Urothelium cell line (cell line): ENCODE measurements around the gene AJUBA.
"Not testable (repeated sequence)": the region's sequence is repeated elsewhere in the genome, so short reads cannot be mapped to it uniquely, and the experiment has no call there.

Source experiments
- DNase-seq: peaks from one replicate; pipeline ENCODE4 v3.0.0; 2011; ENCODE audit warnings: low spot score, mixed read lengths
- FAIRE-seq: peaks from 2 replicates; lab custom pipeline; 2011; peaks lifted over from hg19 to GRCh38; lab: Jason Lieb, UNC

AJUBA gene

DNA sequence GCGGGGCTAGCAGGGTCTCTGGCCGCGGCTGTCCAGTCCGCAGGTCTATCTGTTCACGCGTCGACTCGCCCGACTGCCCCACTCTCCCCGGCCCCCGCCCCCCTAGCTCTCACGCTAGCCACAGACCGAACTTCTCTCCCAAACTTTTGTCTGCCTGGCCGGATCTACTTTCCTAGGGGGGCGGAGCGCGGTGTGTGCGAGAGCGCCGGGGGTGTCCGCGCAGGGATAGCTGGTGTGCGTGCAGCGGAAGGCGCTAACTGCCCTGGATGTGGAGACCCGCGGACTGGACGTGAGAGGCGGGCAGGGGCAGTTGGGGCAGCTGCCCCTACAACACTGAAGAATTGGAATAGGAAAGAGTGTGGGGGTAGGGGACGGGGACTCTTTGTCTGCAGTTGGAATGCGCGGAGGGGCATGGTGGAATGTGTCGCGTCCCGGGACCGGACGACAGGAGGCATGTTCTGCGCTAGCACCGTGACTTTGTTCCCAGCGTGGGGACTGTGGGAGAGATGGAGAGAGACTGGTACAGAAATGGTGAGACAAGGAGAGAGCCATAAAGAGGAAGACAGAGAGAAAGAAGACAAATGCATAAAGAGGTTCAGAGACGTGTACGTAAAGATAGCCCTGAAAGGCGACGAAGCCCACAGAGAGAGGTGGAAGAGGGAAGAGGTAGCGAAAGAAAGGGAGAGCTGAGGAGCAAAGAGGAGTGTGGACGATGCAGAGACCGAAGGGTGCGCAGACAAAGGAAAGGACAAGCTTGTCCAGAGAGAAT lies at the start of gene AJUBA:
Gene AJUBA (minus strand): TSS at position 75 of the 769 bp plus-strand sequence. CDS start 285 bp downstream, outside the sequence.
- peak; percentile 46 for FAIRE-seq

DNA sequence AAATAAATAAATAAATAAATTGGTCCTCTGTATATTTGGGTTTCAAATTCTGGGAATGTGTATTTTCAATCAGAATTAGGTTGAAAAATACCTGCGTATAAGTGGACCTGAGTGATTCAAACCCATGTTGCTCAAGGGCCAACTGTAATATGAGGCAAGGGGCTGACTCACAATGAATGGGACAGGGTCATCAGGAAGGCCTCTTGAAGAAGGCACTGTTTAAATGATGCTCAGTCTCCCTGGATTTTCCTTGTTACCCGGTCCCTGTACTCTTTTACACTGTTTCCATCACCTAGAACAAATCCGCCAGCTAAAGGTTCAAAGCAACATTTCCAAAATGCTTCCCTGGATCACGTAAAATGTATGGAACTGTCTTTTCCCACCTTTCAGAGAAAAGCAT lies 48.6 kb upstream of the AJUBA start:
- no peak for FAIRE-seq
- DNase-seq = no peak

More for the DNA sequence above, at the start of gene AJUBA:
- peak; percentile 92 for DNase-seq

- DNase-seq = no peak
- FAIRE-seq = no peak
Observed at GRCh38 chr14:23028799-23029198, 46.4 kb upstream of the AJUBA start.

DNA sequence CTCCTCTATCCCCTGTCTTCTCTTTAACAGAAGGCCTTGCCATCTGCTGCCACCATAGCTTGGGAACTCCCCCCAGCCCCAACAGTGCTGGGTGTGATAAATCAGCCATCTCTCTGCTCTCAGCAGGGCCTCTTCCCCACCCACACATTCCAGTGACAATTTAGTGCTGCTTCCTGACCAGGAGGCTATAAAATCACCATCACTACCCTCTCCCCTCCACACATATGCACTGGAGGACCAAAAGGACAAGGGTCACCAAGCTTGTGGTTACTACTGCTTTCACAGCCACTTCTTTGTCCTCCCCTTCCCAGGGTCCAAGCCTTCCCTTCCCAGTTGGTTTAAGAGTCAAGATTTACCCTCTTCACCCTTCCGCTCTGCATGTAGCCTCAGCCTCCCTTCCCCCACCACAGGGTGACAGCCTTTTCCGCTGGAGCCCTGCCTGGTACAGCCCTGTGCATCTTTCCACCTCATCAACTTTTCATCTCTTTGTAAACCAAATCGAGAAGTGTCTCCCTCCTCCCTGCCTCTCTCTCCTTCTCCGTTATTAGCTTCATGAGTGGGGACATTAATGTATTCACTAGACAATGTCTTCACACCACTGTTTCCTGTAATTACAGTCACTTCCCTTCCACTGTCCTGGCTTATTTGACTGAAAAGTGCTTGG lies 42.9 kb upstream of the AJUBA start:
- FAIRE-seq = no peak

GRCh38 chr14:23024612-23025075 lies 42.3 kb upstream of the AJUBA start:
- DNase-seq (no peak), FAIRE-seq (no peak)

More for the DNA sequence above, 42.9 kb upstream of the AJUBA start:
- no peak for DNase-seq

DNA sequence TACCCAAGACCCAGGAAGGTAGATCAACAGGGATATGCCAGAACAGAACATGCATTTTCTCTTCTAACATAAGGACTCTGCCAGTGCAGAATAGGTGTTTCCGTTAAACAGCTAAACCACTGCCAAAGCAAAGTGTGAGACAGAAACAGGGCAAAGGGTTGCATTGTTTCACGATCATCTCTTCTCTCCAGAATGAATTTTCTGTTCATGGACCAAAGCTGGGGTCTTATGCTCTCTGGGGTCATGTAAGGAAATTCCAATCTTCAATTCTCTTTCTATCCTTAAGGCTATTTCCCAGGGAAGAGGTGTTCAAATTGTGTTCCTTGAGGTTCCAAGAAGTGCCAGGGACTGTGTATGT lies 41.4 kb upstream of the AJUBA start:
- FAIRE-seq = no peak
- DNase-seq = no peak

DNA sequence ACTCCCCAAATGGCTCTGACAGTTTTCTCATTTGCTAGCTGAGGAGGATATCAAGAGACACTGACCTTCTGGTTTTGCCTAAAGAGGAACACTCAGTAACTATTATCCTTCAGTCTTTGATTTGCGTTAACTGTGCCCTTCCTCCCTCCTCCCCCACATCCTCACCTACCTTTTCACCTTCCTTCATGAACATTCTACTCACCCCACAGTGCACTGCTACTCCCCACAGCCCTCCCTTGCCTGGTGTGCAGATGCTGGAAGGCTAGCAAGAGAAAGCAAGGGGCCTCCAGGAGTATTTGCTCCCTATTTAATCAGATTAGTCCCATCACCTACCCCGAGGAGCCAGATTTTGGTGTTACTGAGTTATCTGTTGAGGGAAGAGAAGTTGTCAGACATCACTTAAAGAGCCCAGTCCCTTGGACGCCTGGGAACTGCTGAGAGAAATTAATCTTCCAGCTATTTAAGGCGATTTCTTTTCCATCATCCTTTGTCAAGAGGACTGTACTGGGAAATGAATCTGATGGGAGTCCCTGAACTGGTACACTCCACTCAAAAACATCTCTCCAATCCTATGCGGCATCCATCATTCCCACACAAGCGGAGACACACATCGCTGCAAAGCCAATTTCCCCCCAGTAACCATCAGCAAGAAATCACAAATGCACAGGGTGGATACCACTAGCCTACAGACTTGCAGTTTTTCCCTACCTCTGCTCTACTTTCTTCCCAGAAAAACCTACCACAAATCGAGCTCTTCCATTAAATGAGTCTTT lies 40.9 kb upstream of the AJUBA start:
- FAIRE-seq (no peak), DNase-seq (no peak)

- FAIRE-seq = no peak
- no peak for DNase-seq
Observed at GRCh38 chr14:23021889-23022442, 39.6 kb upstream of the AJUBA start.

DNA sequence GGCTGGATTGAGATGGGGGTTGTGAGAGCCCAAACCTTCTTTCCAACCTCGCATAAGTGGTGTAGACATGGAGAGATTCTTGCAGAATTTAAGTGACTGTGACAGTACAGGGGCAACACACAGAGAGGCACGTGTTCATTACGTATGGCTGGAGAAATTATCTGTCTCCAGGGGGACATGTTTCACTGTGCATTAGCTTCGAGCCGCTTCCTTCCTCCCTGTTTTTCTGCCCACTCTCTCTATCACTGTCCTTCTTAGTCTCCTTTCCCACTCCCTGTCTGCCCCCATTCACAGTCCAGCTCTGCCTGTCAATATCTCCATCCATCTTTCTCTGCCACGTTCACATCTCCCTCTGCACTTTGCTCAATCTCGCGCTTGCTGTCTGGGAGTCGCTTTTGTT lies 39.1 kb upstream of the AJUBA start:
- no peak for FAIRE-seq
- no peak for DNase-seq

DNA sequence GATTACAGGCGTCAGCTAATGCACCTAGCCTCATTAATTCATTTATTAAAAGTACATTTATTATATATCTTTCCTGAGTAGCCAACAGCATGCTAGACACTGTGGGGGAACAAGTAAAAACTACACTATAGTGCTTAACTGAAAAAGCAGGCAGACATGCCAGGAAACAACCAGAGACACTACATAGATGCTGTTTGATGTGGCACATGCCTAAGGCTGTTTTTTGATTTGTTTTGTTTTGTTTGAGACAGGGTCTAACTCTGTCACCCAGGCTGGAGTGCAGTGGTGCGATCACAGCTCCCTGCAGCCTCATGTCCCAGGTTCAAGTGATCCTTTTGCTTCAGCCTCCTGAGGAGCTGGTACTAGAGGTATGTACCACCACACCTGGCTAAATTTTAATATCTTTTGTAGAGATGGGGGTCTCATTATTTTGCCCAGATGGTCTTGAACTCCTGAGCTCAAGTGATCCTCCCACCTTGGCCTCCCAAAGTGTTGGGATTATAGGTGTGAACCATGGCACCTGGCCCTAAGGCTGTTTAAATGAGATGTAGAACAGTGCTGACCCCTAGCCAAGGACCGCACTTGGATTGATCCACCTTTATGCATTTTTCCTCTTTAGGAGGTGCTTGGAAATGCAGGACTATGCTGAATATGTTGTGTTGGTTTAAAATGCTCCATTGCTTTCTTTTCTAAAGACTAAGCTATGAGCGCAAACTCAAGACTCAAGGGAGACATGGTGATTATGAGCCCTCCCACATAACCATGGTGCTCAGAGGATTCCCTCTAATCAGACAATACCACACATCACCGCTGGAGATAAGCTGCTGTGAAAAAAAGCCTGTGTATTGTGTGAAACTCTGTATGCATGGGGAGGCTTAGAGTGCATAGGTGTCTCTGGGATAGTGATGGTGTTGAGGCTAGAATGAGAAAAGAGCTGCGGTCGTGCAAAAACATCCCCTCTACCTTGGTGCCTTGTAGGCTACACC lies 38.1 kb upstream of the AJUBA start:
- FAIRE-seq = no peak

DNA sequence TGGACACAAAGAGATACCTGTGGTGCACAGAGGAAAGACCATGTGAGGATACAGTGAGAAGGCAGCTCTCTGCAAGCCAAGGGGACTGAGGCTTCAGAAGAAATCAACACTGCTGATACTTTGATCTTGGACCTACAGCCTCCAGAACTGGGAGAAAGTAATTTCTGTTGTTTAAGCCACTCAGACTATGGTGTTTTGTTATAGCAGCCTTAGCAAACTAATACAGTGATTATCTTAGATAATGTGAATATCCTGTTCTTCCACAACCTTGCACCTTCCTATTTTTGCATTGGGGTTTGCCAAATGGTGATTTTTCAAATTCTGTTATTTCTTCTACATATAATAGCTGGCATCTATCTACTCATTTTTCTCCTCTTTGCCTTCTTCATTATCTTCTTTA lies 35.8 kb upstream of the AJUBA start:
- FAIRE-seq = no peak
- no peak for DNase-seq

More for the DNA sequence above, 38.1 kb upstream of the AJUBA start:
- no peak for DNase-seq

GRCh38 chr14:23017091-23017490 lies 34.7 kb upstream of the AJUBA start:
- FAIRE-seq = no peak
- DNase-seq = no peak

DNA sequence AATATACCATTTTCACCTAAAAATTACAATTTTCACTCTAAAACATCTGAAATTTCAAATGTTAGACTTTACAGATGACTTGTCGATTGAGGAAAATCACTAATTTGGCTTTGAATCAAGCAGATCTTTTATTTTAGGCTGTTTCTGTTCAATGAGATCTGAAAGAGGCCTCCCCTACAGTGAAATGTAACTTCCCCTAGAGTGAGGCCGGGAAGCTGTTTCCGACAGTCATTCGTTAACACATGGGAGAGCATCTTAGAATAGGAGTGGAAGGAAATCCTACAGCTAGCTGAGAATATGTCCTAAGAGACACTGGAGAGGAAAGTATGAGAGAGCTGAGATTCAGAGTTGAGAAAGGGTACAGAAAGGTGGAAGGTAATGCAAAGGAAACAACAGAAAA lies 33.3 kb upstream of the AJUBA start:
- DNase-seq (no peak), FAIRE-seq (no peak)

DNA sequence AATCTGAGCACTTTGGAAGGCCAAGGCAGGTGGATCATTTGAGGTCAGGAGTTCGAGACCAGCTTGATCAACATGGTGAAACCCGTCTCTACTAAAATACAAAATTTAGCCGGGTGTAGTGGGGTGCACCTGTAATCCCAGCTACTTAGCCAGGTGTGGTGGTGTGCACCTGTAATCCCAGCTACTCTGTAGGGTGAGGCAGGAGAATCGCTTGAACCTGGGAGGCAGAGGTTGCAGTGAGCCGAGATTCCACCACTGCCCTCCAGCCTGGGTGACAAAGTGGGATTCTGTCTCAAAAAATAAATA lies 31.4 kb upstream of the AJUBA start:
- FAIRE-seq, DNase-seq: not testable (repeated sequence)

- DNase-seq (no peak), FAIRE-seq (no peak)
Observed at GRCh38 chr14:23013054-23013748, 30.9 kb upstream of the AJUBA start.

DNA sequence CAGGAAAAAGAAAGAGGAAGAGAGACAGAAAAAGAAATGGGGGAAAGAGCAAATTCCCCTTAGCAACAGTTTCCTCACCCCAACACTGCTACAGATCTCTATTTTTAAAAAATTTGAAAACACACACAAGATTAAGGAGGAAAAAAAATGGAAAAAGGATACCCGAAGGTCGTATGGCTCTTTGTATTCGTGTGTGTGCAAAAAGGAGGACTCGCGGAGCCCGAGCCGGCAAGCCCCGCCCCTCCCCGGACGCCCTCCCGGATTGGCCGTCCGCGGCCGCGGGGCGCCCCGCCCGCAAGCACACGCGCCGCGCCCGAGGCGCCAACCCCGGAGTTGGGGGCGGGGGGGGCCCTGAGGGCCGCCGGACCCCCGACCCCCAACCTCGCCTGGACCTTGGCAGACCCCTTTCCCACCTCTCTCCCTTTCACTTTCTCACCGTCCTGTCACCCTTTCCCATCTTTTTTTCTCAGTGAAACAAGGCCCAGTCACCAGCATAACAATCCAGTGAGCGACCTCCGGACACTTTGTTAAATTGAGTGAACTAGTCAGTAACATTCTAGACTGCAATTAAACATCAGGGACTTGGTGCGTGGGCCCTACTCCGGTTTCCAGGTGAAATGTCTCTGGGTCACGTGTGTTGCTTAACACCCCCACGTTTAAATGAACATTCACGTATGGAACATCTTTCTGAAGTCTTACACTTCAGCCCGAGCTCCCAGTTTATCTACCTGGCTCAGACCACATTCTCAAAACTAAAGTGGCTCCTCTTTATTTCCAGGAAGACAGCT lies 27.8 kb upstream of the AJUBA start, which contains the start of gene C14orf93:
Gene C14orf93 (minus strand): TSS at position 205 of the 788 bp plus-strand sequence. CDS start 11,120 bp downstream, outside the sequence.
- FAIRE-seq (no peak), DNase-seq (peak; percentile 92)

DNA sequence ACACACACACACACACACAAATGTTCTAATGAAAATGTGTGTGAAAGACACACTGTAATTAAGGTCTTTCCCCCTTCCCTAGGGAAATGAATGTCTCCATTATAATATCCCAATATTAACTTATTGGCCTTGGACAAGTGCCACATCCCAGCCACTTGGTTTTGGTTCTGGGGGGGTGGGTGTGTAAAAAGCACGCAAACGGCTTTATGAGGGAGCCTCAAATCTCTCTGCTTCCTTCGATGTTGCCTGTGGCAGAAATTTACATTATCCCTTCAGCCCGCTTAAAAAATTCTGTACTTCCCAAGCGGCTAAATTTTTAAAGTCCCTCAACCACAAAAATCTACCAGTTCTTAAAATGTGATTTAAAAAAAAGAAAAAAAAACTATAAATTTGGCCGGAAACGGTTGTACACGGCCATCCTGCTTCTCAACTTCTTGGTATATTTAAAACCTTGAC lies 27.2 kb upstream of the AJUBA start:
- no peak for DNase-seq
- no peak for FAIRE-seq

- no peak for FAIRE-seq
Observed at GRCh38 chr14:23008831-23009230, 26.5 kb upstream of the AJUBA start.

More at GRCh38 chr14:23008831-23009230, 26.5 kb upstream of the AJUBA start:
- DNase-seq = no peak
